ENCODE results near the gene TRIM23. TPM values are rescaled to one million over a fixed set of nuclear protein-coding genes. Genes with fewer than 3 reads are reported as not detected.
"Not testable (repeated sequence)": the region's sequence is repeated elsewhere in the genome, so short reads cannot be mapped to it uniquely, and the experiment has no call there.

Gene TRIM23
- total RNA-seq: 1 to 10 TPM; 6.4 to 8.8 TPM
- long read RNA-seq, full-length matches to known transcripts: 2 of 5 reads
- long read RNA-seq, partial matches to known transcripts: 0 of 5 reads
- long read RNA-seq, other reads (novel, unspliced or antisense): 3 of 5 reads

- DNase-seq: peak; percentile 92 to 94
- intact Hi-C loops (cut with DNase I, micrococcal nuclease): no loop called here
- ATAC-seq: peak; percentile 95
Measured at GRCh38 chr5:65624025-65624570, at the start of gene TRIM23. TRIM23 (minus strand) TSS chr5:65624333; CDS start chr5:65624274, 59 bp downstream.

GRCh38 chr5:65672796-65673195, 48.7 kb upstream of the TRIM23 start:
- intact Hi-C loops (cut with DNase I, micrococcal nuclease): no loop called here
- ATAC-seq (no peak), DNase-seq (no peak)

GRCh38 chr5:65668696-65669095, 44.6 kb upstream of the TRIM23 start:
- DNase-seq (no peak), ATAC-seq (no peak)
- intact Hi-C loops (cut with DNase I, micrococcal nuclease): no loop called here

GRCh38 chr5:65663804-65664521, 39.8 kb upstream of the TRIM23 start:
- no peak for DNase-seq
- ATAC-seq: no peak
- intact Hi-C loops (cut with DNase I, micrococcal nuclease): no loop called here

- DNase-seq (no peak), ATAC-seq (no peak)
- intact Hi-C loops (cut with DNase I, micrococcal nuclease): no loop called here
Measured at GRCh38 chr5:65654713-65655112, 30.6 kb upstream of the TRIM23 start.

- peak; percentile 92 for ATAC-seq
- intact Hi-C loops (cut with DNase I, micrococcal nuclease): no loop called here
- DNase-seq: peak; percentile 38 to 66
Measured at GRCh38 chr5:65651144-65651543, 27.0 kb upstream of the TRIM23 start.

- DNase-seq (no peak), ATAC-seq (no peak)
- intact Hi-C loops (cut with DNase I, micrococcal nuclease): no loop called here
Measured at GRCh38 chr5:65647941-65648340, 23.8 kb upstream of the TRIM23 start.

- DNase-seq: no peak
- no peak for ATAC-seq
- intact Hi-C loops (cut with DNase I, micrococcal nuclease): no loop called here
Measured at GRCh38 chr5:65646938-65647337, 22.8 kb upstream of the TRIM23 start.

GRCh38 chr5:65640240-65640639, 16.1 kb upstream of the TRIM23 start:
- DNase-seq (no peak), ATAC-seq (no peak)
- intact Hi-C loops (cut with DNase I, micrococcal nuclease): no loop called here

- intact Hi-C loops (cut with DNase I, micrococcal nuclease): no loop called here
- ATAC-seq: peak; percentile 43
- DNase-seq: no peak
Measured at GRCh38 chr5:65630981-65631380, 6.8 kb upstream of the TRIM23 start.

GRCh38 chr5:65625743-65626142, 1.6 kb upstream of the TRIM23 start:
- intact Hi-C loops (cut with DNase I, micrococcal nuclease): no loop called here
- ATAC-seq: no peak
- no peak for DNase-seq

GRCh38 chr5:65624571-65625555, 730 bp upstream of the TRIM23 start, which contains the start of the genes SHLD3 and TRAPPC13:
SHLD3 (plus strand) TSS chr5:65625027; CDS start chr5:65629588, 4,561 bp downstream.
TRAPPC13 (plus strand) TSS chr5:65625027; CDS start chr5:65625061, 34 bp downstream.
- peak; percentile 86 for ATAC-seq
- intact Hi-C loops (cut with DNase I, micrococcal nuclease): no loop called here
- peak; percentile 77 to 87 for DNase-seq

- DNase-seq: peak in 1 of 2 donors; percentile 7
- intact Hi-C loops (cut with DNase I, micrococcal nuclease): no loop called here
- ATAC-seq: no peak
Measured at GRCh38 chr5:65623482-65623881, 651 bp downstream of the TRIM23 start.

GRCh38 chr5:65621961-65622360, 2.2 kb downstream of the TRIM23 start:
- intact Hi-C loops (cut with DNase I, micrococcal nuclease); ATAC-seq; DNase-seq: not testable (repeated sequence)

GRCh38 chr5:65620021-65620420, 4.1 kb downstream of the TRIM23 start:
- ATAC-seq (no peak), DNase-seq (no peak)
- intact Hi-C loops (cut with DNase I, micrococcal nuclease): no loop called here

- no peak for ATAC-seq
- no peak for DNase-seq
- intact Hi-C loops (cut with DNase I, micrococcal nuclease): no loop called here
Measured at GRCh38 chr5:65612298-65612907, 11.7 kb downstream of the TRIM23 start.

GRCh38 chr5:65611524-65611923, 12.6 kb downstream of the TRIM23 start:
- no peak for DNase-seq
- intact Hi-C loops (cut with DNase I, micrococcal nuclease): no loop called here
- no peak for ATAC-seq

- DNase-seq; ATAC-seq; intact Hi-C loops (cut with DNase I, micrococcal nuclease): not testable (repeated sequence)
Measured at GRCh38 chr5:65601761-65602160, 22.4 kb downstream of the TRIM23 start.

- ATAC-seq (no peak), DNase-seq (no peak)
- intact Hi-C loops (cut with DNase I, micrococcal nuclease): no loop called here
Measured at GRCh38 chr5:65588694-65589093, 35.4 kb downstream of the TRIM23 start.
